ENCODE measurements around the gene ZSCAN22. TPM values are rescaled to one million over a fixed set of nuclear protein-coding genes. Genes with fewer than 3 reads are reported as not detected.
A peak's percentile ranks its signal among the peaks of the same experiment; 100 is the strongest.

The ZSCAN22 gene
- total and polyA plus RNA-seq, 2 of the 13 experiments (the other 11 are each of a cell fraction or from before 2014, with no cell fraction given), result 2.5 to 3.5 TPM

- peak; percentile 57 for TF ChIP-seq ZNF280B (CRISPR knock-in tag; IDR thresholded peaks at IDR 0.05; ENCODE audit: borderline replicate concordance)
- peak; percentile 69 for TF ChIP-seq ZNF556 (CRISPR knock-in tag; IDR thresholded peaks at IDR 0.05; ENCODE audit: borderline replicate concordance)
- no peak for TF ChIP-seq CREB3 (CRISPR knock-in tag; IDR thresholded peaks at IDR 0.05)
- TF ChIP-seq FOSL1 (CRISPR knock-in tag; IDR thresholded peaks at IDR 0.05; ENCODE audit: borderline replicate concordance), result no peak
- no peak for TF ChIP-seq THAP7 (CRISPR knock-in tag; IDR thresholded peaks at IDR 0.05)
- TF ChIP-seq ZNF503 (CRISPR knock-in tag; IDR thresholded peaks at IDR 0.05), result no peak
- TF ChIP-seq TBX2 (CRISPR knock-in tag; IDR thresholded peaks at IDR 0.05; ENCODE audit: borderline replicate concordance), result peak; percentile 52; the same call in 1 of the 2 replicates
- no peak for TF ChIP-seq ZBTB44 (CRISPR knock-in tag; IDR thresholded peaks at IDR 0.05)
- peak; percentile 99 for TF ChIP-seq HMGXB3 (CRISPR knock-in tag; IDR thresholded peaks at IDR 0.05; ENCODE audit: borderline replicate concordance)
- no peak for TF ChIP-seq ARHGAP35 (CRISPR knock-in tag; IDR thresholded peaks at IDR 0.05; ENCODE audit: borderline replicate concordance)
- no peak for TF ChIP-seq CSRNP2 (CRISPR knock-in tag; conservative IDR thresholded peaks at IDR 0.05; ENCODE audit: low read depth)
- peak; percentile 96; the same call in 1 of the 2 replicates for TF ChIP-seq KDM2A (CRISPR knock-in tag; IDR thresholded peaks at IDR 0.05; ENCODE audit: borderline replicate concordance, low read depth)
- TF ChIP-seq FOXC1 (CRISPR knock-in tag; IDR thresholded peaks at IDR 0.05; ENCODE audit: borderline replicate concordance), result no peak
- TF ChIP-seq ZNF354B (CRISPR knock-in tag; IDR thresholded peaks at IDR 0.05), result no peak
Measured at GRCh38 chr19:58278541-58279041, 48.2 kb upstream of the ZSCAN22 start, which contains the start of gene ZNF8 (continued).
